G401.6 (cell line): ENCODE measurements around the gene ACIN1.

Experiments
- FAIRE-seq: peaks from 2 replicates; lab custom pipeline; 2012; peaks lifted over from hg19 to GRCh38; lab: Jason Lieb, UNC

Gene ACIN1, protein sequence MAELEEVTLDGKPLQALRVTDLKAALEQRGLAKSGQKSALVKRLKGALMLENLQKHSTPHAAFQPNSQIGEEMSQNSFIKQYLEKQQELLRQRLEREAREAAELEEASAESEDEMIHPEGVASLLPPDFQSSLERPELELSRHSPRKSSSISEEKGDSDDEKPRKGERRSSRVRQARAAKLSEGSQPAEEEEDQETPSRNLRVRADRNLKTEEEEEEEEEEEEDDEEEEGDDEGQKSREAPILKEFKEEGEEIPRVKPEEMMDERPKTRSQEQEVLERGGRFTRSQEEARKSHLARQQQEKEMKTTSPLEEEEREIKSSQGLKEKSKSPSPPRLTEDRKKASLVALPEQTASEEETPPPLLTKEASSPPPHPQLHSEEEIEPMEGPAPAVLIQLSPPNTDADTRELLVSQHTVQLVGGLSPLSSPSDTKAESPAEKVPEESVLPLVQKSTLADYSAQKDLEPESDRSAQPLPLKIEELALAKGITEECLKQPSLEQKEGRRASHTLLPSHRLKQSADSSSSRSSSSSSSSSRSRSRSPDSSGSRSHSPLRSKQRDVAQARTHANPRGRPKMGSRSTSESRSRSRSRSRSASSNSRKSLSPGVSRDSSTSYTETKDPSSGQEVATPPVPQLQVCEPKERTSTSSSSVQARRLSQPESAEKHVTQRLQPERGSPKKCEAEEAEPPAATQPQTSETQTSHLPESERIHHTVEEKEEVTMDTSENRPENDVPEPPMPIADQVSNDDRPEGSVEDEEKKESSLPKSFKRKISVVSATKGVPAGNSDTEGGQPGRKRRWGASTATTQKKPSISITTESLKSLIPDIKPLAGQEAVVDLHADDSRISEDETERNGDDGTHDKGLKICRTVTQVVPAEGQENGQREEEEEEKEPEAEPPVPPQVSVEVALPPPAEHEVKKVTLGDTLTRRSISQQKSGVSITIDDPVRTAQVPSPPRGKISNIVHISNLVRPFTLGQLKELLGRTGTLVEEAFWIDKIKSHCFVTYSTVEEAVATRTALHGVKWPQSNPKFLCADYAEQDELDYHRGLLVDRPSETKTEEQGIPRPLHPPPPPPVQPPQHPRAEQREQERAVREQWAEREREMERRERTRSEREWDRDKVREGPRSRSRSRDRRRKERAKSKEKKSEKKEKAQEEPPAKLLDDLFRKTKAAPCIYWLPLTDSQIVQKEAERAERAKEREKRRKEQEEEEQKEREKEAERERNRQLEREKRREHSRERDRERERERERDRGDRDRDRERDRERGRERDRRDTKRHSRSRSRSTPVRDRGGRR

GRCh38 chr14:23094666-23095195 is at the start of gene ACIN1:
TSS of gene ACIN1 (minus strand) at chr14:23095136. CDS start at chr14:23095112, 24 bp downstream.
- FAIRE-seq = no peak

DNA sequence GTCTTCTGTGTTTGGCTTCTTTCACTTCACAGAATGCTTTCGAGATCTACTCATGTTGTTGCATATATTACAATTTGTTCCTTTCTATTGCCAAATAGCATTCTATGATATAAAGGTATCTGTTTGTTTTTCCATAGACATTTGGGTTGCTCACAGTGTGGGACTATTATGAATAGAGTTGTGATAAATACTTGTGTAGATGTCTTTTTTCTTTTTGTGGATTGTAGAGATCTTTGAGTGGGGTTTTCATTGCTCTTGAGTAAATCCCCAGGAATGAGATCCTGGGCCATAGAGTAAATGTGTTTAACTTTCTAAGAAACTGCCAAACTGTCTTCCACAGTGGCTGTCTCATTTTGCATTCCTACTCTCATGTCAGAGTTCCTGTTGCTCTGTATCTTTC is 49.0 kb upstream of the ACIN1 start:
- no peak for FAIRE-seq

DNA sequence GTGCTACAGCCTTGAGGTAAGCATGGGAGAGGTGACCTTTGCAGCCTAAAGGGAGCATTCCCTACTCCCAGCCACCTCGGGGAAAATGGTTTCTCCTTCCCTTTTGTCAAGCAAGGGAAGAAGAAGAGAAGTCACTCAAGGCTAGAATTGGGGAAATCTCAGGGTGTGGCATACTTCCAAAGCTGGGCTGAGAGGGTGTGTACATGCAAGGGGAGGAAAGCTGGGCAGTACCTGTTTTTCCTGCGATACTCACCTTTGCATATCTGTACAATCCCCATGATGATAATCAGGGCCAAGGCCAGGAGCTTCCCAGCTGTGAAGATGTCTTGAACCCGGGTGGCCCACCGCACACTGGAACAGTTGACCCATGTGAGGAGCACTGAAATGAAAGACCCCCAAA is 47.9 kb upstream of the ACIN1 start:
- FAIRE-seq = no peak

GRCh38 chr14:23141706-23142444 is 46.9 kb upstream of the ACIN1 start:
- no peak for FAIRE-seq

DNA sequence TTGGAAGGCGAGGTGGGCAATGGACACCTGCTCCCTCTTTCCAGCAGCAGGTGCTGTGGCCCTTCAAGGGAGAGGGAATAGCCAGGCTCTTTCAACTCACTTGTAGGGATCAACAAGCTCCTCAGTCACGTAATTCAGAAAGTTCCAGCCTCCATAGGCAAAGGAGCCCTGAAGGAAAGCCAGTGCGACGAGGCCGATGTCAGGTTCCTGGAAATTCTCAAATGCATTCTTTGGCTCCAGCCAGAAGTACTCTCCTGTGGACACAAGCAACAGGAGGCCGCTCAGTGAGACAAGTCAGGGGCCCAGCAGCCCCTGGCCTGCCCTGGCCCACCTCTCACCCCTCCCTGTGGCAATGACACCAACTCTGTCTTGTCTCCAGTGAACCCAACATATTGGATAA is 45.4 kb upstream of the ACIN1 start:
- no peak for FAIRE-seq

DNA sequence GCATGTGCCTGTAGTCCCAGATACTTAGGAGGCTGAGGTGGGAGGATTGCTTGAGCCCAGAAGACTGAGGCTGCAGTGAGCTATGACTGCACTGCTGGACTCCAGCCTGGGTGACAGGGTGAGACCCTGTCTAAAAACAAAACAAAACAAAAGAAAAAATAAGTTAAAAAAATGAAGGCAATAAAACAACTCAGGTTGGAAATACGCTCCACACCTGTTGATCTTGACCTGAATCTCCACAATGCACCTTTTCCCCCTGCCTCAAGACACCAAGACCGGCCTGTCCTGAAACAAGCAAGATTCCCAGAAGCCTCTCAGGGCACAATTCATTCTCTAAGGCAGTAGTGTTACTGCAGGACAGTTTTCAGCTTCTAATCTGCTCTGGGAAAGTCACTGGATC is 44.9 kb upstream of the ACIN1 start:
- no peak for FAIRE-seq

- no peak for FAIRE-seq
Measured at GRCh38 chr14:23137813-23138535, 43.0 kb upstream of the ACIN1 start.

DNA sequence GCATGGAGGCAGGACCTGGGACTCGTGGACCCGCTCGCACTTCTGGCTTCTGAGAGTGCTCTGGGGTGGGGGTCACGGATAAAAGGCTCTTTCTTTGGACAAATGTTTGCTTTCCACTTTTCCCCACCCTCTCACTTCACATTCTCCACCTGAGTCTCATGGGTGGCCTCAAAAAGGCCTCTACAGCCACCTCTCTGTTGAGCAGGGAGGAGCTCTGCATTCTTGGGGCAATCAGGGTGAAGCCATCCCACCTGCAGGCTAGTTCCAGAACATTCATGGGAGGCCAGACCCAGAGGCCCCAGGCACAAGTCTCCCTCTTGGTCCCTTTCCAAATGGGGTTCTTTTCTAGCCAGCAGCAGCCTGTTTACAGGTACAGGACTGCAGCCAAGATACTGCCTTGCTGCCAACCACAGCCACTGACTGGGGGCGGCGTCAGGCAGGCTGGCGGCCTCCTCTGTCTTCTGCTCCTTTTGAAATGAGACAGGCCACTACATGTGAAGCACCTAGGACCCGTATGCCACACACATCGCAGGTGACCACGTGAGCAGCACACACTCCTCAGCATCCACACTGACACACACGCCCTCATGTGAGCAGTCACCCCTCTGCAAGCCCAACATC is 42.4 kb upstream of the ACIN1 start:
- no peak for FAIRE-seq

DNA sequence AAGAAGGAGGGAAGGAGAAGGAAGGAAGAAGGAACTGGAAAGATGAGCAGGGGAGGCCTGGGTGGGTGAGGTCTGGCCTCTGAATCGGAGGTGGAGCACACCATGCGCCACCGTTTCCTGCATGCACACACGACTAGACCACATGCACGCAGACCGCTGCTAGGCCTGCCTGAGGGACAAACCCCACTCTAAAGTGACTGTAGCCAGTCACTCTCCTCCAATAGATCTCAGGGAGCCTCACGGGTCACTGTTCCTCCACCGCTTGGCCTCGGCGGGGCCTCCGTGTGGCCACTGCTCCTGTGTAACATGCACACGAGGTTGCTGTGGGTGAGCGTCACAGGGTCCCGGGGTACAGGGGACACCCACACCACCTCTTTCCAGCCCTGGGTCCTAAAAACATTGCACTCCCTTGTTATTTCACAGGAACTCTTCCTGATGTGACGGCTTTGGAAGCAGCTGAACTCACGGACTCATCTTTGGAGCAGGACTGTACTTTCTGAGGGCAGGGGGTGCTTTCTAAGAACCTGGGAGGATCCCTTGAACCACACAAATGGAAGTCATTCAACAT is 41.7 kb upstream of the ACIN1 start:
- FAIRE-seq = no peak

DNA sequence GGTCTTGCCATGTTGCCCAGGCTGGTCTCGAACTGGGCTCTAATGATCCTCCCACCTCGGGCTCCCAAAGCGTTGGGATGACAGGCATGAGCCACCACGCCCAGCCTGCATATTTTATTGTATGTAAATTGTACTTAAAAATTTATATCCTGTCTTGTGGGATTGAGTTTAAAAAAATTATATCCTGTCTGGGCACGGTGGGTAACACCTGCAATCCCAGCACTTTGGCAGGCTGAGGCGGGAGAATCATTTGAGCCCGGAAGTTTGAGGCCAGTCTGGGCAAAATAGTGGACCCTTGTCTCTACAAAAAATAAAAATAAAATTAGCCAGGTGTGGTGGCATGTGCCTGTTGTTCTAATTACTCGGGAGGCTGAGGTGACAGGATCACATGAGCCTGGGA is 38.0 kb upstream of the ACIN1 start:
- no peak for FAIRE-seq

GRCh38 chr14:23131482-23131881 is 36.5 kb upstream of the ACIN1 start:
- no peak for FAIRE-seq

GRCh38 chr14:23130871-23131270 is 35.9 kb upstream of the ACIN1 start:
- FAIRE-seq = no peak

DNA sequence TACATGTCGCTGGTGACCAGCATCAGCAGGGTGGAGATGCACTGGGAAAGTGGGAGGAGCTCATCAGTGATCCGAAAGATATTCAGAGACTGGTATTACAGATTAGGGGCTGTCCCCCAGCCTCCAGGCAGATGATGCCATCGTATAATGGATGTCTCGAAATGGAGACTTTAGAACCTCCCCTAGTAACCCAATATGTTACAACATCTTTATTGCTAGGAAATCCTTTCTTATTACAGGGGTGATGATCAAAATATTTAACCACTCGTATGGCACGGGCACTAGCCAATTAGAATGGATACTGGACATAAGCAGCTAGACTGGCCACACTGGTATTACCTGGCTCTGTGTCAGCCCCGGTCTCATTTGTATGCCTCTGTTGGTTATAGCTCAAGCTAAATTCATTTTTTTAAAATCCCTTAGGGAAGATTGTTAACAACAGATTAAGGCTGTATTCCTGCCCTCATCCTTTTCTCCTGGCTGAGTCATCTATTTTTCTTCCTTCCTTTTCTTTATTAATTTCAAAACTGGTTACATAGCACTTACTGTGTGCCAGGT is 34.9 kb upstream of the ACIN1 start:
- FAIRE-seq = no peak

GRCh38 chr14:23128969-23129758 is 34.2 kb upstream of the ACIN1 start:
- FAIRE-seq = no peak

- no peak for FAIRE-seq
Measured at GRCh38 chr14:23127861-23128260, 32.9 kb upstream of the ACIN1 start.

DNA sequence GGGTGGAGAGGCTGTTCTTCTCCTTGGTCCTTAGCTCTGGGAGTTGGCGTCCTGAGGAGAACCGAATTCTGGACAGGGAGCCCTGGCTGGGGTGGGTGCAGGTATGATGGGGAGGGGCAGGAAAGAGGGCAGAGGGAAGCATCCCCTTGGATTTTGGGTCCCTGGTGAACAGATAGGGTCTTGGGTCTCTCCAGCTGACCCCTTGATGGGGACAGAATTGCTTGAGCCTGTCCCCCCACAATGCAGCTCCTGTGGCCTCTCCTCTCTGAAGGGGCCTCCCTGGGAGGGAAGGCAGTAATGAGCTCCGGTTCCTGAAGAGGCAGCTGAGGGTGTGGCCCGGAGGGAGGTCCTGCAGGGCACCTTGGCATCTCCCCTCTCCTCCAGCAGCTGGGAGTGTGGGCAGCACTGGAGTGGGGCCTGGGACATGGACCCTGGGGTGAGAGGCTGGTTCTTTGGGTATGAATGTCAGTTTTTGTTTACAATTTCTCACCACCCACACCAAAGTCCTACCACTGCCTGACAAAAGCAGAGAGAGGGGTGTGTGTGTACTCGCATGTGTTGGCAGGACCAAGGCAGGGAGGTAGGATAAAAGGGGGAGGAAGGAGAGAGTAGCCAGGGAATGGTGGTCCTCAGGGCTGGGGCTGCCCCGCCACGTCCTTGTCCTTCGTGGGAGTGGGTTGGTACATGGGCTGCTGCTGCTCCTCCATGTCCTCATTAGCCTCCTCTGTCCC is 31.8 kb upstream of the ACIN1 start:
- FAIRE-seq = no peak

- FAIRE-seq = no peak
Measured at GRCh38 chr14:23125933-23126524, 31.1 kb upstream of the ACIN1 start.

DNA sequence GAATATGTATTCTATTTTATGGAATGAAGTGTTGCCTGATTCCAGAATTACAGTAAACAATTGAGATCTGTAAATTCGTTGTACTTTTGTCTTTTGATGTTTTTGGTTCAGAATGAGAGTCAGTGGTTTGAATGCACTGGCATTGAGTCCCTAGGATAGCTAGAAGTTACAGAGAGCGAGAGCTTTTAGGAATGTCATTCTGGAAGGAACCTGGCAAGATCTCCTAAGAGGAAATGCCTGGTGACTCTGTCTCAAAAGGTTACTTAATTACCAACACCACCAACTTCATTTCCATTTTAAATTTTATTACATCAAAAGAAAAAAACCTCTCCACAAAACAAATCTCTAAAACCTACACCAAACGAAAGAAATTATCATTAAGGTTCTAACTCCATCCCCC is 30.1 kb upstream of the ACIN1 start:
- no peak for FAIRE-seq
